Hepatocyte (in vitro differentiated cells): ENCODE results near the gene SLC25A38.
"Not testable (repeated sequence)": the region's sequence is repeated elsewhere in the genome, so short reads cannot be mapped to it uniquely, and the experiment has no call there.

Source experiments
- CTCF ChIP-seq: fragments of 200-600 bp; sonication (generic); IDR thresholded peaks from 2 replicates; pipeline ENCODE4 v1.5.1; 2016; ENCODE audit warnings: antibody characterized with exemption, mild to moderate bottlenecking; ENCODE audit not compliant: poor library complexity
- EZH2 ChIP-seq: fragments of 200-600 bp; sonication (generic); IDR thresholded peaks from 2 replicates; pipeline ENCODE4 v1.6.1; 2016; ENCODE audit warnings: antibody characterized with exemption, mild to moderate bottlenecking, borderline replicate concordance

DNA sequence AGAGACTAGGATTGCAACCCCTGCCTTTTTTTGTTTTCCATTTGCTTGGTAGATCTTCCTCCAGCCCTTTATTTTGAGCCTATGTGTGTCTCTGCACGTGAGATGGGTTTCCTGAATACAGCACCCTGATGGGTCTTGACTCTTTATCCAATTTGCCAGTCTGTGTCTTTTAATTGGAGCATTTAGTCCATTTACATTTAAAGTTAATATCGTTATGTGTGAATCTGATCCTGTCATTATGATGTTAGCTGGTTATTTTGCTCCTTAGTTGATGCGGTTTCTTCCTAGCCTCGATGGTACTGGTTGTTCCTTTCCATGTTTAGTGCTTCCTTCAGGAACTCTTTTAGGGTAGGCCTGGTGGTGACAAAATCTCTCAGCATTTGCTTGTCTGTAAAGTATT is 12.7 kb upstream of the SLC25A38 start:
- TF ChIP-seq CTCF, EZH2: not testable (repeated sequence)
